Measurements from ENCODE around the gene A3GALT2. TPM values are rescaled to one million over a fixed set of nuclear protein-coding genes. Genes with fewer than 3 reads are reported as not detected.

A3GALT2 gene
- total RNA-seq, 1 experiment from 2014 or later = not detected

- Mint-ChIP-seq H3K4me3 (no peak overlapping the region), H3K4me1 (peaks cover 27 to 29% of the 10 kb centered on the region in 2 experiments), H3K9me3 (no peaks in the 10 kb centered on the region), H3K27ac (peak overlapping the region in 1 of 3 experiments; percentile 15; a peak in 1 of 7 replicates), H3K36me3 (ENCODE audit: insufficient read depth in 1 of 3, low read depth in 3 of 3) (peaks cover 0 to 19% (median 6%) of the 10 kb centered on the region in 3 experiments; a peak in 5 of 7 replicates), H3K27me3 (ENCODE audit: low read depth) (no peaks in the 10 kb centered on the region)
- H3K18ac ChIP-seq (ENCODE audit: insufficient read length, low read depth, low read length) = no peak overlapping the region
- H2BK12ac ChIP-seq (ENCODE audit: insufficient read length, low read depth, low read length) = no peak overlapping the region
- H3K79me1 ChIP-seq (ENCODE audit: insufficient read depth, low read depth, low read length, poor library complexity, severe bottlenecking) = peaks cover 4% of the 10 kb centered on the region
- no CpG with 5 or more reads among the region's 5 CpGs for WGBS (ENCODE audit: extremely low coverage, insufficient read length, low lambda C conversion rate)
- H3K4ac ChIP-seq (ENCODE audit: low read depth, low read length) = no peak overlapping the region
- H2BK120ac ChIP-seq (ENCODE audit: low read depth, low read length, poor library complexity, severe bottlenecking) = no peak overlapping the region
- no peaks in the 10 kb centered on the region for H3K27me3 ChIP-seq (ENCODE audit: insufficient read depth, low read length)
- no peak overlapping the region for H4K91ac ChIP-seq (ENCODE audit: insufficient read length, low read depth, low read length)
- no peaks in the 10 kb centered on the region; the same call in 1 of the 2 replicates for H3K79me2 ChIP-seq (ENCODE audit: insufficient read depth, low read length)
- peaks cover 3% of the 10 kb centered on the region; the same call in 1 of the 2 replicates for H3K4me1 ChIP-seq (ENCODE audit: insufficient read depth, low read length)
- no peaks in the 10 kb centered on the region for H3K23me2 ChIP-seq (ENCODE audit: insufficient read length, low read depth, low read length, poor library complexity, severe bottlenecking)
- TF ChIP-seq CTCF (conservative IDR thresholded peaks at IDR 0.05) = no peak
- no peak overlapping the region for H3K56ac ChIP-seq (ENCODE audit: insufficient read length, low read depth, low read length)
- H2BK15ac ChIP-seq (ENCODE audit: low read depth, low read length) = no peak overlapping the region
- DNase-seq = no peak
- no peak overlapping the region for H2AFZ ChIP-seq (ENCODE audit: low read length)
- no peak overlapping the region for H3K23ac ChIP-seq (ENCODE audit: insufficient read length, low read depth, low read length)
- no peak overlapping the region for H2BK20ac ChIP-seq (ENCODE audit: low read depth, low read length, poor library complexity, severe bottlenecking)
- no peak overlapping the region for H4K5ac ChIP-seq (ENCODE audit: insufficient read length, low read depth, low read length)
- H3K9ac ChIP-seq (ENCODE audit: extremely low read depth, insufficient read length, low read length) = no peak overlapping the region
- no peak overlapping the region for H3K27ac ChIP-seq (ENCODE audit: insufficient read length, low read depth, low read length)
- no peak overlapping the region for H2AK5ac ChIP-seq (ENCODE audit: insufficient read length, low read length)
- no peak overlapping the region for H4K8ac ChIP-seq (replicated peaks; ENCODE audit: insufficient read length, low read depth, low read length)
- H4K20me1 ChIP-seq (ENCODE audit: control insufficient read depth, insufficient read depth, insufficient read length) = no peaks in the 10 kb centered on the region
- no peak overlapping the region for H2BK5ac ChIP-seq (ENCODE audit: insufficient read length, low read length)
- H3T11ph ChIP-seq (ENCODE audit: low read length) = no peak overlapping the region
- no peak overlapping the region for H3K14ac ChIP-seq (ENCODE audit: insufficient read depth, low read length)
- no peak overlapping the region for H3K4me2 ChIP-seq (ENCODE audit: insufficient read depth, insufficient read length, low read length)
- H3K9me3 ChIP-seq (ENCODE audit: control insufficient read depth, low read depth, low read length) = no peaks in the 10 kb centered on the region
These were observed 56.9 kb downstream of the A3GALT2 start for GRCh38 chr1:33263890-33264504.

All from H9 (cell line).